Measurements from ENCODE around the gene CCNO.
A peak's percentile ranks its signal among the peaks of the same experiment; 100 is the strongest.

Gene CCNO

DNA sequence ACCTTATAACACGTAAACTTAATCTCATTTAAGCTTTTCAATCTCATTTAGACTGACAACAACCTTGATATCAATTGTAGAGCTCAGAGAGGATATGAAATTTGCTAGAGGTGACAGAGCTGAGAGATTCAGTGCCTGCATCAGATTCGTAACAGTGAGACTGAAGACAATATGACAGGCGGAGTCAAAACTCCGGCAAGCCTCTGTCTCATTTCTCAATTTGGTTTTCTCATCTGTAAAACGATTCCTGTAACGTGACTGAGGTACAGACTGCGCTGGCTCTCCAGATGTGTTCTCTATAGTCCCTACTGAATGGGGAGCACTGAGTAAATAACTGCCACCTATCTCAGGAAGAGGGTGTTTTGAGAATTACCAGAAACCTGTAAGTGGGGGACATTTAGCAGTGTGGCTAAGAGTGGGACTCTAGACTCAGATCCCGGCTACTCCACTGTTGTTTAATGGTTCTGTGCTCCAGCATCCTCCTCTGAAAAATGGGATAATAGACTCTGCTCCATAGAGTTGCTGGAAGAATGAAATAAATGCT, 3.2 kb downstream of the CCNO start:
- TF ChIP-seq ARNTL (CRISPR knock-in tag; IDR thresholded peaks at IDR 0.05; ENCODE audit: borderline replicate concordance, low read depth), result no peak
- TF ChIP-seq ZNF565 (CRISPR knock-in tag; conservative IDR thresholded peaks at IDR 0.05; ENCODE audit: low read depth), result no peak
- no peak for TF ChIP-seq CREB5 (CRISPR knock-in tag; IDR thresholded peaks at IDR 0.05; ENCODE audit: low read depth)
- no peak for ATAC-seq

- no peak for ATAC-seq
- TF ChIP-seq GLIS3 (CRISPR knock-in tag; IDR thresholded peaks at IDR 0.05) (no peak), ZFP30 (CRISPR knock-in tag; IDR thresholded peaks at IDR 0.05) (no peak), SNAI2 (CRISPR knock-in tag; IDR thresholded peaks at IDR 0.05) (no peak), CSRNP3 (CRISPR knock-in tag; IDR thresholded peaks at IDR 0.05) (no peak), ZNF565 (CRISPR knock-in tag; conservative IDR thresholded peaks at IDR 0.05; ENCODE audit: low read depth) (no peak), ISL1 (CRISPR knock-in tag; IDR thresholded peaks at IDR 0.05) (no peak), POU6F1 (CRISPR knock-in tag; IDR thresholded peaks at IDR 0.05; ENCODE audit: borderline replicate concordance, low read depth) (no peak), ZC3H10 (CRISPR knock-in tag; IDR thresholded peaks at IDR 0.05) (no peak), ARNTL (CRISPR knock-in tag; IDR thresholded peaks at IDR 0.05; ENCODE audit: borderline replicate concordance, low read depth) (no peak), CREB5 (CRISPR knock-in tag; IDR thresholded peaks at IDR 0.05; ENCODE audit: low read depth) (no peak), PPARA (CRISPR knock-in tag; IDR thresholded peaks at IDR 0.05; ENCODE audit: borderline replicate concordance) (no peak), ZNF70 (CRISPR knock-in tag; IDR thresholded peaks at IDR 0.05) (no peak), BACH2 (CRISPR knock-in tag; IDR thresholded peaks at IDR 0.05; ENCODE audit: borderline replicate concordance) (no peak)
These were observed 5.6 kb downstream of the CCNO start for GRCh38 chr5:55227664-55228430.

GRCh38 chr5:55226934-55227663, 6.3 kb downstream of the CCNO start, which contains the start of gene MCIDAS:
Gene MCIDAS, minus strand, starts transcription at chr5:55227315. Its CDS starts 177 bp downstream, at chr5:55227138.
- TF ChIP-seq TSHZ2 (CRISPR knock-in tag; IDR thresholded peaks at IDR 0.05) (no peak), SNAI2 (CRISPR knock-in tag; IDR thresholded peaks at IDR 0.05) (no peak), TOX (CRISPR knock-in tag; IDR thresholded peaks at IDR 0.05; ENCODE audit: borderline replicate concordance) (no peak), ZNF8 (CRISPR knock-in tag; IDR thresholded peaks at IDR 0.05) (no peak), POU6F1 (CRISPR knock-in tag; IDR thresholded peaks at IDR 0.05; ENCODE audit: borderline replicate concordance, low read depth) (no peak), ZC3H10 (CRISPR knock-in tag; IDR thresholded peaks at IDR 0.05) (no peak)
- ATAC-seq, result peak; percentile 16
